Ishikawa (cell line): Measurements from ENCODE around the gene ETV3L.

Experiments
- CREB1 ChIP-seq: IDR thresholded peaks from 2 replicates; pipeline ENCODE4 v1.6.1; 2012; ENCODE audit warnings: low read depth
- NFIC ChIP-seq: IDR thresholded peaks from 2 replicates; pipeline ENCODE4 v1.6.1; 2012
- TAF1 ChIP-seq: IDR thresholded peaks from 2 replicates; pipeline ENCODE4 v1.6.1; 2012; ENCODE audit warnings: low read depth, mild to moderate bottlenecking
- TF ChIP-seq, protein P1 (sequence below): IDR thresholded peaks from 2 replicates; pipeline ENCODE4 v1.6.1; 2012; ENCODE audit warnings: low read depth, mild to moderate bottlenecking

DNA sequence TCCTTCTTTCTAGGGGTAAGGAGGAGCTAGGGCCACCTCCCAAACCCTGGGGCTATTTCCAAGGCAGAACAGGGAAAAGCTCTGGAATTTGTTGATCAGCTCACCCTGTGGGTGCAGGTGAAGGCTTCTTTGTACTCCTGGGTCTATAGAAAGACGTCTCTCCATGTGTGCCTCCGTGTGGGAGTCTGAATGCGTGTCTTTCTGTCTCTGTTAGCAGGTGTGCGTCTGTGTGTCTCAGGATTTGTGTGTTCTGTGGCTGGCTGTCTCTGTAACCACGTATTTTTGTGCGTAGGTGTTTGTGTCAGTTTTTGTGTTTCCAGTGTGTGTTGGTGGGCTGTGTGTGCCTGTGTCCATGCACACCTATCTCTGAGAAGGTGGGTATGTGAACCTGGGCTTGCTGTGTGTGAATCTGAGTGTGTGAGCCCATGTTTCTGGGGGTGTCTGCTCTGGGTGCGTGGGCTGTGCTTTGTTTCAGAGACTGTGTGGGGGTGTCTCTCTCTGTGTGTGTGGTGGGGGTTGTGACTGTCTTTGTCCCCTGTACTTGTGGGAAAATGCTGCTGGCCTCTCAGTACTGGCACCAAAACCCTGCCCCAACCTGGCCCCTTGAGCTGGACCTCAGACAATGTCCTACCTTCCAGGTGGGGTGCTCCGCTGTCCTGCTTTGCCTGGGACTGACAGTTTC is 12.7 kb upstream of the ETV3L start:
- TF ChIP-seq TAF1: no peak
- TF ChIP-seq CREB1: no peak
- TF ChIP-seq, protein P1, sequence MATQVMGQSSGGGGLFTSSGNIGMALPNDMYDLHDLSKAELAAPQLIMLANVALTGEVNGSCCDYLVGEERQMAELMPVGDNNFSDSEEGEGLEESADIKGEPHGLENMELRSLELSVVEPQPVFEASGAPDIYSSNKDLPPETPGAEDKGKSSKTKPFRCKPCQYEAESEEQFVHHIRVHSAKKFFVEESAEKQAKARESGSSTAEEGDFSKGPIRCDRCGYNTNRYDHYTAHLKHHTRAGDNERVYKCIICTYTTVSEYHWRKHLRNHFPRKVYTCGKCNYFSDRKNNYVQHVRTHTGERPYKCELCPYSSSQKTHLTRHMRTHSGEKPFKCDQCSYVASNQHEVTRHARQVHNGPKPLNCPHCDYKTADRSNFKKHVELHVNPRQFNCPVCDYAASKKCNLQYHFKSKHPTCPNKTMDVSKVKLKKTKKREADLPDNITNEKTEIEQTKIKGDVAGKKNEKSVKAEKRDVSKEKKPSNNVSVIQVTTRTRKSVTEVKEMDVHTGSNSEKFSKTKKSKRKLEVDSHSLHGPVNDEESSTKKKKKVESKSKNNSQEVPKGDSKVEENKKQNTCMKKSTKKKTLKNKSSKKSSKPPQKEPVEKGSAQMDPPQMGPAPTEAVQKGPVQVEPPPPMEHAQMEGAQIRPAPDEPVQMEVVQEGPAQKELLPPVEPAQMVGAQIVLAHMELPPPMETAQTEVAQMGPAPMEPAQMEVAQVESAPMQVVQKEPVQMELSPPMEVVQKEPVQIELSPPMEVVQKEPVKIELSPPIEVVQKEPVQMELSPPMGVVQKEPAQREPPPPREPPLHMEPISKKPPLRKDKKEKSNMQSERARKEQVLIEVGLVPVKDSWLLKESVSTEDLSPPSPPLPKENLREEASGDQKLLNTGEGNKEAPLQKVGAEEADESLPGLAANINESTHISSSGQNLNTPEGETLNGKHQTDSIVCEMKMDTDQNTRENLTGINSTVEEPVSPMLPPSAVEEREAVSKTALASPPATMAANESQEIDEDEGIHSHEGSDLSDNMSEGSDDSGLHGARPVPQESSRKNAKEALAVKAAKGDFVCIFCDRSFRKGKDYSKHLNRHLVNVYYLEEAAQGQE: no peak
- TF ChIP-seq NFIC: no peak
